GM18870 (cell line): ENCODE data around the gene CCT3.

Experiments
- ATAC-seq: cut with Tn5 transposase; IDR thresholded peaks from one replicate; pipeline ENCODE4 v1.9.1; 2021; ENCODE audit warnings: moderate library complexity; ENCODE audit not compliant: unreplicated experiment

The CCT3 gene

GRCh38 chr1:156282479-156283222 is 55.4 kb downstream of the CCT3 start, which contains the start of gene SMG5:
SMG5 (minus strand) TSS chr1:156282825; CDS start chr1:156282680, 145 bp downstream.
- ATAC-seq, result peak; percentile 66

GRCh38 chr1:156281693-156282478 is 56.2 kb downstream of the CCT3 start:
- no peak for ATAC-seq

- ATAC-seq, result no peak
These were observed 56.8 kb downstream of the CCT3 start for GRCh38 chr1:156281281-156281680.

- ATAC-seq, result no peak
These were observed 58.3 kb downstream of the CCT3 start for GRCh38 chr1:156279837-156280236.

- no peak for ATAC-seq
These were observed 61.1 kb downstream of the CCT3 start for GRCh38 chr1:156276966-156277381.

GRCh38 chr1:156276532-156276931 is 61.6 kb downstream of the CCT3 start:
- ATAC-seq, result no peak

- ATAC-seq, result no peak
These were observed 67.8 kb downstream of the CCT3 start for GRCh38 chr1:156270314-156270713.

- ATAC-seq, result no peak
These were observed 69.8 kb downstream of the CCT3 start for GRCh38 chr1:156268336-156268735.

GRCh38 chr1:156266051-156266450 is 72.0 kb downstream of the CCT3 start:
- no peak for ATAC-seq

GRCh38 chr1:156263288-156263655 is 74.8 kb downstream of the CCT3 start:
- no peak for ATAC-seq

GRCh38 chr1:156262461-156263287 is 75.4 kb downstream of the CCT3 start:
- no peak for ATAC-seq

- no peak for ATAC-seq
These were observed 77.2 kb downstream of the CCT3 start for GRCh38 chr1:156260896-156261295.

GRCh38 chr1:156259805-156260204 is 78.3 kb downstream of the CCT3 start:
- ATAC-seq, result no peak
